Measurements from ENCODE around the gene SLAMF9.

SLAMF9 gene

GRCh38 chr1:159934136-159935039 lies 19.6 kb downstream of the SLAMF9 start:
- no peak for FAIRE-seq
- no peak for DNase-seq (ENCODE audit: insufficient read length, low spot score)
- TF ChIP-seq CTCF (IDR thresholded peaks at IDR 0.05; ENCODE audit: insufficient read depth, missing control alignments) = no peak

GRCh38 chr1:159933347-159933746 lies 20.7 kb downstream of the SLAMF9 start:
- no peak for TF ChIP-seq CTCF (IDR thresholded peaks at IDR 0.05; ENCODE audit: insufficient read depth, missing control alignments)
- FAIRE-seq = no peak
- no peak for DNase-seq (ENCODE audit: insufficient read length, low spot score)

- DNase-seq (ENCODE audit: insufficient read length, low spot score) (no peak), FAIRE-seq (no peak)
- TF ChIP-seq CTCF (IDR thresholded peaks at IDR 0.05; ENCODE audit: insufficient read depth, missing control alignments) = no peak
Measured at GRCh38 chr1:159932296-159933285, 21.4 kb downstream of the SLAMF9 start.

GRCh38 chr1:159931795-159932173 lies 22.3 kb downstream of the SLAMF9 start:
- TF ChIP-seq CTCF (IDR thresholded peaks at IDR 0.05; ENCODE audit: insufficient read depth, missing control alignments) = no peak
- DNase-seq (ENCODE audit: insufficient read length, low spot score) (no peak), FAIRE-seq (no peak)

- FAIRE-seq = no peak
- TF ChIP-seq CTCF (IDR thresholded peaks at IDR 0.05; ENCODE audit: insufficient read depth, missing control alignments) = no peak
- DNase-seq (ENCODE audit: insufficient read length, low spot score) = no peak
Measured at GRCh38 chr1:159931101-159931794, 22.8 kb downstream of the SLAMF9 start.

- DNase-seq (ENCODE audit: insufficient read length, low spot score) (no peak), FAIRE-seq (no peak)
- TF ChIP-seq CTCF (IDR thresholded peaks at IDR 0.05; ENCODE audit: insufficient read depth, missing control alignments) = no peak
Measured at GRCh38 chr1:159930634-159931033, 23.4 kb downstream of the SLAMF9 start.
